ENCODE measurements around the gene TMEM129.
"Not testable (repeated sequence)": the region's sequence is repeated elsewhere in the genome, so short reads cannot be mapped to it uniquely, and the experiment has no call there.

Gene TMEM129

DNA sequence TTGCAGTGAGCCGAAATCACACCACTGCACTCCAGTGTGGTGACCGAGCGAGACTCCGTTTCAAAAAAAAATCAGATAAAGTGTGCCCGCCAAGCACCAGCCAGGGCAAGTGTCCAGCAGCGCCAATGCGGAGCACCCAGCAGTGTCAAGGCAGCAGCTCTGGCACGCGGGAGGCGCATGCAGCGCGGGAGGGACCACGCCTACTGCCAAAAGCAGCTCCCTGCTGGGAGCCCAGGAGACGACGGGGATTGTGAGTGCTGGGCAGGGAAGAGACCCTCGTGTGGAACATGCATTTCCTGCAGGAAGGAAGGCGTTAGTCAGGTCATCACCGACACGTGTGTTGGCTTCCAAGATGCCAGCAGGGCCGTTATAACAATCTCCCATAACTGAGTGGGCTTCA lies 47.5 kb downstream of the TMEM129 start:
- DNase-seq (ENCODE audit: low spot score), result no peak
- TF ChIP-seq, protein P1, sequence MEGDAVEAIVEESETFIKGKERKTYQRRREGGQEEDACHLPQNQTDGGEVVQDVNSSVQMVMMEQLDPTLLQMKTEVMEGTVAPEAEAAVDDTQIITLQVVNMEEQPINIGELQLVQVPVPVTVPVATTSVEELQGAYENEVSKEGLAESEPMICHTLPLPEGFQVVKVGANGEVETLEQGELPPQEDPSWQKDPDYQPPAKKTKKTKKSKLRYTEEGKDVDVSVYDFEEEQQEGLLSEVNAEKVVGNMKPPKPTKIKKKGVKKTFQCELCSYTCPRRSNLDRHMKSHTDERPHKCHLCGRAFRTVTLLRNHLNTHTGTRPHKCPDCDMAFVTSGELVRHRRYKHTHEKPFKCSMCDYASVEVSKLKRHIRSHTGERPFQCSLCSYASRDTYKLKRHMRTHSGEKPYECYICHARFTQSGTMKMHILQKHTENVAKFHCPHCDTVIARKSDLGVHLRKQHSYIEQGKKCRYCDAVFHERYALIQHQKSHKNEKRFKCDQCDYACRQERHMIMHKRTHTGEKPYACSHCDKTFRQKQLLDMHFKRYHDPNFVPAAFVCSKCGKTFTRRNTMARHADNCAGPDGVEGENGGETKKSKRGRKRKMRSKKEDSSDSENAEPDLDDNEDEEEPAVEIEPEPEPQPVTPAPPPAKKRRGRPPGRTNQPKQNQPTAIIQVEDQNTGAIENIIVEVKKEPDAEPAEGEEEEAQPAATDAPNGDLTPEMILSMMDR (IDR thresholded peaks at IDR 0.05; ENCODE audit: extremely low read depth, insufficient read depth, missing control alignments), result no peak
- in situ Hi-C loops (cut with MboI; ENCODE audit: low pct_unique_long_range_greater_than_20kb, low sequenced_read_pairs, unreplicated experiment), result no loop called here

DNA sequence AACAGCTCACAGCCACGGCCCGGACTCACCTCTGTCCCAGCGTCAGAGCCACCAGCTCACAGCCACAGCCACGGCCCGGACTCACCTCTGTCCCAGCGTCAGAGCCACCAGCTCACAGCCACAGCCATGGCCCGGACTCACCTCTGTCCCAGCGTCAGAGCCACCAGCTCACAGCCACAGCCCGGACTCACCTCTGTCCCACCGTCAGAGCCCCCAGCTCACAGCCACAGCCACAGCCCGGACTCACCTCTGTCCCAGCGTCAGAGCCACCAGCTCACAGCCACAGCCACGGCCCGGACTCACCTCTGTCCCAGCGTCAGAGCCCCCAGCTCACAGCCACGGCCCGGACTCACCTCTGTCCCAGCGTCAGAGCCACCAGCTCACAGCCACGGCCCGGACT lies 50.1 kb downstream of the TMEM129 start:
- in situ Hi-C loops (cut with MboI; ENCODE audit: low pct_unique_long_range_greater_than_20kb, low sequenced_read_pairs, unreplicated experiment); DNase-seq (ENCODE audit: low spot score): not testable (repeated sequence)

DNA sequence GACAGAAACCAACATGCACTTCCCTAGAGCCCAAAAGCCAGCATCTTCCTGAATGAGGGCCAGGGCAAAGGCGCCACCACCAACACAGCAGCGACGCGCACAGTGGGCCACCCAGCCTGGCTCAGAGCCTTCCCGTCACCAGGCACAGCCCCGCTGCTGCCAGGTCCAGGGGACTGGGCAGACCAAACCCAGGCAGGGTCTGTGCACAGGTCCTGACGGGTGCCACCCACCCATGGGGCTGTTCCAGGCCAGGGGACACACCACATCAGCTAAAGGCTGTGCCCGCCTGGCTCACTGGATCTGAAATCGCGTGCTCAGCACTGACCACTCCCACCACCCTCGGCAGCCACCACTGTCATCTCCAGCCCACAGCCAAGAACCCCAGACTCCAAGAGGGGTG lies 50.8 kb downstream of the TMEM129 start:
- in situ Hi-C loops (cut with MboI; ENCODE audit: low pct_unique_long_range_greater_than_20kb, low sequenced_read_pairs, unreplicated experiment), result no loop called here
- DNase-seq (ENCODE audit: low spot score), result no peak
- TF ChIP-seq, protein P1 (IDR thresholded peaks at IDR 0.05; ENCODE audit: extremely low read depth, insufficient read depth, missing control alignments), result no peak

DNA sequence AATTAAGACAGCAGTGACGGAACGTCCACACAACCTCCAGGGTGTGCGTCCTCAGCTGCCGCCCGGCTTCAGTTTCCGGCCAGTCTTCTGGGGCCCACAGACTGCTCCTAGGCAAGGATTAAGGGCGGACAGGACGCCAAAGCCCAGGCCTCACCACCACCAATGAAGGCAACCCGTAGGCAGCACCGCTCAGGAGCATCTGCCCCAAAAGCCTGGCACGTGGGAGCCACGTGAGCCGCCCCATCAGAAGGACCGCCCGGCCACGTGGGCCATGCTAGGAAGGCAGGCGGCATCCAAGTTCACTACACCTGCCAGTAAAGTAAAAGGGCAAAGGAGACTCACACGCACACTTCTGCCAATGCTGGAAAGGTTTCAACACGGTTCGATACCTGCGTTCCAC lies 51.3 kb downstream of the TMEM129 start:
- DNase-seq (ENCODE audit: low spot score), result no peak
- in situ Hi-C loops (cut with MboI; ENCODE audit: low pct_unique_long_range_greater_than_20kb, low sequenced_read_pairs, unreplicated experiment), result no loop called here
- TF ChIP-seq, protein P1 (IDR thresholded peaks at IDR 0.05; ENCODE audit: extremely low read depth, insufficient read depth, missing control alignments), result no peak

DNA sequence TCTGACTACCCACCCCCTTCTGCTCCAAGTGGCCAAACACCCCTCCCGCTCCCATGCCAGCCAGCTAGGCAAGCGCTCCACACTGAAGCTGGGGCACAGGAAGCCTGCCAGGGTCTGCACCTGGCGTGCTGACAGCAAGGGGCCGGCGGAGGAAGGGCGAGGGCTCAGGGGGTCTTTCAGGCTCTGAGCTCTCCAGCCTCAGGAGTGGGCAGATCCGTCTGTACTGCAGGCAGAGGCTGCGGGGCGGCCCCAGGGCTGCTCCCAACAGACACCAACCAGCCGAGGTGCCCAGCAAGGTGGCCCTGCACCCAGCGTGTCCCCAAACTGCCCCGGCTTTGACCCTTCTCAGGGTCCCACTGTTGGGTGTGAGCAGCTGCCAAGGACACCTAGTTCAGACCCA lies 51.9 kb downstream of the TMEM129 start:
- TF ChIP-seq, protein P1 (IDR thresholded peaks at IDR 0.05; ENCODE audit: extremely low read depth, insufficient read depth, missing control alignments), result no peak
- in situ Hi-C loops (cut with MboI; ENCODE audit: low pct_unique_long_range_greater_than_20kb, low sequenced_read_pairs, unreplicated experiment), result no loop called here
- no peak for DNase-seq (ENCODE audit: low spot score)

DNA sequence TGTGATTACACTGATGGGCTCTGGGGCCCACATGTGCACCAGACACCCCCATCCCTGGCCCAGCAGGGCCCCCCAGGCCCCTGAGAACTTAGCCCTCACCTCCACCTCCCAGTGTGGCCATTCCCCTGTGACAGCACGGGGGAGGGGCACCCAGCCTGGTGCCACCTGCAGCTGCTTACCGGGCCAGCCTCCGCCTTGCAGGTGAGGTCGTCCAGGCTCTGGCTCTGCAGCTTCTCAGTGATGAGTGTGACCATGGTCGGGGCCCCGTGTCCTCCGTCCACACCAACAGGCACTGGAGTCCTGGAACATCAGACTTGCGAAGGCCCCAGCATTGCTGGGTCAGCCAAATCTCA lies 52.7 kb downstream of the TMEM129 start:
- no peak for DNase-seq (ENCODE audit: low spot score)
- in situ Hi-C loops (cut with MboI; ENCODE audit: low pct_unique_long_range_greater_than_20kb, low sequenced_read_pairs, unreplicated experiment), result no loop called here
- TF ChIP-seq, protein P1 (IDR thresholded peaks at IDR 0.05; ENCODE audit: extremely low read depth, insufficient read depth, missing control alignments), result no peak

DNA sequence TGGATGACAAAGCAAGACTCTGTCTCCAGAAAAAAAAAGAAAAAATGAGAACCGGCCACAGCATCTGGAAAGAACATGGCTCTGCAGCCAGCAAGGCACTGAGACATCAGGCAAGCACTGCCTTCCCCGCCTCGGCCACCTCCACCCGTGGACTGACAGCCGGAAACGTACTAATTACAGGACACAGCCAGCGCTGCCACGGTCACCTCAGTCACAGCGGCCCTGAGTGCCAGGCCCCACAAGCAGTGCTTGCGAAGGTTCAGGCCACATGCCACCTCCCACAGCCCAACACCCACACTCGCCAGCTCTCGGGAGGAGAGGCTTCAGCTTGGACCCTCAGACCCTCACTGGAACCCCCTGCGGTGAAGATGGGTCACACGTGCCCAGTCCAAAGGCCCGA lies 53.9 kb downstream of the TMEM129 start:
- TF ChIP-seq, protein P1 (IDR thresholded peaks at IDR 0.05; ENCODE audit: extremely low read depth, insufficient read depth, missing control alignments), result no peak
- in situ Hi-C loops (cut with MboI; ENCODE audit: low pct_unique_long_range_greater_than_20kb, low sequenced_read_pairs, unreplicated experiment), result no loop called here
- no peak for DNase-seq (ENCODE audit: low spot score)

All from GM13977 (cell line).